ENCODE data around the gene KCNG3. TPM values are rescaled to one million over a fixed set of nuclear protein-coding genes. Genes with fewer than 3 reads are reported as not detected.

The KCNG3 gene
- total RNA-seq, 1 donor = not detected

DNA sequence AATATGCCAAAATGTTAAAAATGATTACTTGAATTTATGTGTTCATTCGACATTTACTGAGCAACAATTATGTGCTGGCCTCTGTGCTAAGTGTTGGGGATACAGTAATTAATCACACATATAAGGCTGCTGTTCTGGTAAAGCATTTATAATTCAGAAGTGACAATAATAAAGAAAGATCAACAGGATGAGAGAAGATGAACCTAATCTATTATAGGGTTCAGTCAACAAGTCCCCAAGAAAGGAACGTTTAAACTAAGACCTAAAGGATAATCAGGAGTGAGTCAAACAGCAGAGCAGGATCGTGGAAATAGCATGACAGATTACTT is 72.7 kb downstream of the KCNG3 start:
- H3K4me3 ChIP-seq (ENCODE audit: low read depth, low read length) = no peak overlapping the region
- DNase-seq (ENCODE audit: low read depth) = no peak
- TF ChIP-seq, protein P1, sequence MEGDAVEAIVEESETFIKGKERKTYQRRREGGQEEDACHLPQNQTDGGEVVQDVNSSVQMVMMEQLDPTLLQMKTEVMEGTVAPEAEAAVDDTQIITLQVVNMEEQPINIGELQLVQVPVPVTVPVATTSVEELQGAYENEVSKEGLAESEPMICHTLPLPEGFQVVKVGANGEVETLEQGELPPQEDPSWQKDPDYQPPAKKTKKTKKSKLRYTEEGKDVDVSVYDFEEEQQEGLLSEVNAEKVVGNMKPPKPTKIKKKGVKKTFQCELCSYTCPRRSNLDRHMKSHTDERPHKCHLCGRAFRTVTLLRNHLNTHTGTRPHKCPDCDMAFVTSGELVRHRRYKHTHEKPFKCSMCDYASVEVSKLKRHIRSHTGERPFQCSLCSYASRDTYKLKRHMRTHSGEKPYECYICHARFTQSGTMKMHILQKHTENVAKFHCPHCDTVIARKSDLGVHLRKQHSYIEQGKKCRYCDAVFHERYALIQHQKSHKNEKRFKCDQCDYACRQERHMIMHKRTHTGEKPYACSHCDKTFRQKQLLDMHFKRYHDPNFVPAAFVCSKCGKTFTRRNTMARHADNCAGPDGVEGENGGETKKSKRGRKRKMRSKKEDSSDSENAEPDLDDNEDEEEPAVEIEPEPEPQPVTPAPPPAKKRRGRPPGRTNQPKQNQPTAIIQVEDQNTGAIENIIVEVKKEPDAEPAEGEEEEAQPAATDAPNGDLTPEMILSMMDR (IDR thresholded peaks at IDR 0.05; ENCODE audit: insufficient read depth, low read depth, low read length) = no peak

DNA sequence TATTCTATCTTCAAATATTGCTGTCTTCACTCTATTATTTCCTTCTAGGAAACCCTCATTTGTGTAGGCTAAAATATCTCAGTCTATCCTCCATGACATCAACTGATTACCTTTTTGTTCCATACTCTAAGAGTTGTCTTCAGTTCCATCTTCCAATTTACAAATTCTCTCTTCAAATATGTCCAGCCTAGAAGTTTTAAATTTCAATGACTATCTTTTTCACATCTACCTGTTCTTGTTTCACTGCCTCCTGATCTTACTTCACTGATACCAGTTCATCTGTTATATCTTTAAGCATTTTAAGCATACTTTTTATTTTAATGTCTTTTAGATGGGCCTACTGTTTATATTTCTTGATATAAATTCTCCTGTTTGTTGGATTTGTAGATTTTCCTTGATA is 79.1 kb downstream of the KCNG3 start:
- DNase-seq (ENCODE audit: low read depth) = no peak
- TF ChIP-seq, protein P1 (IDR thresholded peaks at IDR 0.05; ENCODE audit: insufficient read depth, low read depth, low read length) = no peak
- H3K4me3 ChIP-seq (ENCODE audit: low read depth, low read length) = no peak overlapping the region

GRCh38 chr2:42414158-42414557 is 79.6 kb downstream of the KCNG3 start:
- no peak overlapping the region for H3K4me3 ChIP-seq (ENCODE audit: low read depth, low read length)
- no peak for DNase-seq (ENCODE audit: low read depth)
- TF ChIP-seq, protein P1 (IDR thresholded peaks at IDR 0.05; ENCODE audit: insufficient read depth, low read depth, low read length) = no peak

GRCh38 chr2:42410742-42411514 is 82.9 kb downstream of the KCNG3 start:
- DNase-seq (ENCODE audit: low read depth) = no peak
- TF ChIP-seq, protein P1 (IDR thresholded peaks at IDR 0.05; ENCODE audit: insufficient read depth, low read depth, low read length) = no peak

DNA sequence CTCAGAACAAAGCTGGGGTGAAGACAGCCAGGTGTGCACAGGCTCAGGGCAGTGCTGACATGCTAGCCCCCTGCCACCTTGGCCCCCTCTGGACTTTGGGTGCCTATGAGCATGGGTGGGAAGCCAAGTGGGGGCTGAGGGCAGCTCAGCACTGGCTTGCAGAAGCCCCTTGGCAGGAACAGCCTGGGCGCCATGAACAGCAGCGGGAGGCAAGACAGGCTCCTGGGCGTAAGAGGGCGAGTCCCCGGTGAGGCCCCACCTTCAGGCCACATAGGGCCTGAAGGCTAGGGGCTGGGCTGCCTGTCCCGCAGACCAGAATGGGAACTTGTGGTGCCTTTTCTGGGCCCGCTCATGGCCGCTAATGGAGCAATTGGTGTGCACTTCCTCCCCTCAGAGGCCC is 85.8 kb downstream of the KCNG3 start:
- no peak for DNase-seq (ENCODE audit: low read depth)
- TF ChIP-seq, protein P1 (IDR thresholded peaks at IDR 0.05; ENCODE audit: insufficient read depth, low read depth, low read length) = no peak

More at GRCh38 chr2:42410742-42411514, 82.9 kb downstream of the KCNG3 start:
- no peak overlapping the region for H3K4me3 ChIP-seq (ENCODE audit: low read depth, low read length)

DNA sequence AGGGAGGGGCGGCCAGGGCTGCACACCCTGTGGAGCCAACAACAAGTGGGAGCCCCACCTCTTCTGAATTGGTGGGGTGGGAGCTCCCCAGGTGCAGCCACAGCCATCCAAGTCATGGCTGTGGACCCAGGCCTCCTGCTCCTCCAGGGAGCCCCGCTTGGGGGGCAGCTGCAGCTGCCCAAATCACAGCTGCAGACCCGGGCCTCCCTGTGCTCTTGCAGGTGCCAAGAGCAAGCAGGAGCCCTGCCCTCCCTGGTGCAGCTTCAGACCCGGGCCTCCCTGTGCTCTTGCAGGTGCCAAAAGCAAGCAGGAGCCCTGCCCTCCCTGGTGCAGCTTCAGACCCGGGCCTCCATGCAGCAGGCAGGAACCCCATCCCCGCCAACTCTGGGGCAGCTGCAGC is 86.3 kb downstream of the KCNG3 start:
- DNase-seq (ENCODE audit: low read depth) = no peak
- no peak overlapping the region for H3K4me3 ChIP-seq (ENCODE audit: low read depth, low read length)
- TF ChIP-seq, protein P1 (IDR thresholded peaks at IDR 0.05; ENCODE audit: insufficient read depth, low read depth, low read length) = no peak

More for the DNA sequence above, 85.8 kb downstream of the KCNG3 start:
- no peak overlapping the region for H3K4me3 ChIP-seq (ENCODE audit: low read depth, low read length)

DNA sequence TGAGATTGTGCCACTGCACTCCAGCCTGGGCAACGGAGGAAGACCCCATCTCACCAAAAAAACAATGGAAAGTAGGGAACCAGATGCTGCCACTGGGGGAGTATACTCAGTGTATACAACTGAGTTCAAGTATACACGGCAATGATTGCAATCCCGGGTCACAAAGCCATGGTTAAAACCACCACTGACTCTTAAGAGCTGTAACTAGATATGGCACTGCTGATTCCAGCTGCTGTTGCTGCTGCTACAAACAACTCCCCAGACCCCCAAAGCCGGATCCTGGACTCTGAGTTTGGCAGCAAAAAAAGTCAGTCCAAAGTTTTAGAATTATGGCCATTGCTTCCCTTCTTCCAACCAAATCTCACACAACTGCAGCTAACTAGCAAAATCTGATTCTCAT is 89.1 kb downstream of the KCNG3 start:
- no peak for DNase-seq (ENCODE audit: low read depth)
- H3K4me3 ChIP-seq (ENCODE audit: low read depth, low read length) = no peak overlapping the region
- TF ChIP-seq, protein P1 (IDR thresholded peaks at IDR 0.05; ENCODE audit: insufficient read depth, low read depth, low read length) = no peak
